GM18517 (cell line): Measurements from ENCODE around the gene MORN3.
"Not testable (repeated sequence)": the region's sequence is repeated elsewhere in the genome, so short reads cannot be mapped to it uniquely, and the experiment has no call there.

Experiments used
- ATAC-seq: cut with Tn5 transposase; IDR thresholded peaks from one replicate; pipeline ENCODE4 v1.9.1; 2021; ENCODE audit warnings: mild to moderate bottlenecking, moderate library complexity; ENCODE audit not compliant: unreplicated experiment

The MORN3 gene

GRCh38 chr12:121648458-121649028 lies 20.9 kb downstream of the MORN3 start:
- no peak for ATAC-seq

DNA sequence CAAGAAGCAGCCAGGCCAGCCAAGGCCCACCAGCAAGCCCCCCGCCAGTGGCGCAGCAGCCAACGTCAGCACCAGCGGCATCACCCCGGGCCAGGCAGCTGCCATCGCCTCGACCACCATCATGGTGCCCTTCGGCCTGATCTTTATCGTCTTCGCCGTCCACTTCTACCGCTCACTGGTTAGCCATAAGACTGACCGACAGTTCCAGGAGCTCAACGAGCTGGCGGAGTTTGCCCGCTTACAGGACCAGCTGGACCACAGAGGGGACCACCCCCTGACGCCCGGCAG lies 28.2 kb downstream of the MORN3 start:
- ATAC-seq, result no peak

- ATAC-seq, result no peak
Measured at GRCh38 chr12:121638298-121639202, 30.9 kb downstream of the MORN3 start.

GRCh38 chr12:121637231-121637914 lies 32.1 kb downstream of the MORN3 start:
- ATAC-seq, result no peak

DNA sequence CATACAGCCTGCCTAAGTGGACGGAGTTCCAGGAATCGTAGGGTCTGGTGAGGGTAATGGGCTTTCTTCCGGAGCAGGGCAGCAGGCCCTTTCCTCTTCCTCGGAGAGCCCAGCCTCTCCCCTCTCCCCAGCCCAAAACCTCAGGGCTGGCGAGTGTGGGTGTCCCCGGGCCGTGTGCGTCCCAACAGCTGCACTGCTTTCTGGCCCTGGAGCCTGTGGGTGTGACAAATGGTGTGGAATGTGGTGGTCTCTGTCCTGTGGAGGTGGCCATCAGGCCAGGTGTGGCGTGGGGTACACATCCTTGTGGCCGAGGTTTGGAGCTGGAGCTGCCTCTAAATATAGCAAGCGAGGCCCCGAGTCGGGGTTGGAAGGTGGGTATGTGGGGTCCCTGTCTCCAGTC lies 34.6 kb downstream of the MORN3 start:
- ATAC-seq, result no peak

GRCh38 chr12:121633833-121634196 lies 35.6 kb downstream of the MORN3 start:
- not testable (repeated sequence) for ATAC-seq

DNA sequence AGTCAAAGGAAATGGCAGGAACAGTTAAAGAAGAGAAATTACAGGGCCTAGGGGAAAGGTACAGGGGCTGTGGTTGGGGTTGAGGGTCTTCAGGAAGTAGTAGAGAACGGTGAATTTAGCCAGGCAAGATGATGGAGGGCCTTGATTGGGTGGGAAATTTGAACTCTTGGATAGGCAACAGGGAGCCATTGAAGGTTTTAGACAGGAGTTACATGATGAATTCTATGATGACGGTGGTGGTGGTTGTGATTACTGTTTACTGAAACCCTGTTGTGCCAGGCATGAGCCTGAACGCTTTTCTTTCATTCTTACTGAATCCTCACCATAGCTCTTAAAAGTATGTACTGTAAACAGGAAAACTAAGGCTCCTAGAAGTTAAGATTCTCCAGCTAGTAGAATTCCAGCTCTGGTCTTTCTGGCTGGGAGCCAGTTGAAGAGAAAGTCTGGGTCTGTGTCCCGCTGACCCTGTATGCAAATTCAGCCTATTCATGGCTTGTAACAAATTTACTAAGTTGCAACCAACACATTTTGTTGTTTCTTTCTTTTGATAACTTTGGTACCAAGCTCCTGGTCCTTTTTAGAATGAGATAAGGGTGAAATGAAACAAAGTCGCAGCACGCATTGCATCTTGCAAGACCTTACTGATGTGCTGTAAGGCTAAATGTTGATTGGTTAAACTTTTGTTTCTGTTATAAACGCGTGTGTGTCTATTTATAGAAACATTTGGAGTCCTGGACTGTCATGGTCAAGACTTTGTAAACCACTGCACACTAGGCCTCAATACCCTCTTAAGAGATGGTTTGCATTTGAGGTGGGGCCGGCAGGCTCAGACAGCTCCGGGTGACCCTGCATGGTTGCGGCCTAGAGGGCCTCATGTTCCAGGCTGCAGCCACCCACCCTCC lies 37.1 kb downstream of the MORN3 start:
- ATAC-seq, result no peak

- no peak for ATAC-seq
Measured at GRCh38 chr12:121630791-121631355, 38.6 kb downstream of the MORN3 start.

DNA sequence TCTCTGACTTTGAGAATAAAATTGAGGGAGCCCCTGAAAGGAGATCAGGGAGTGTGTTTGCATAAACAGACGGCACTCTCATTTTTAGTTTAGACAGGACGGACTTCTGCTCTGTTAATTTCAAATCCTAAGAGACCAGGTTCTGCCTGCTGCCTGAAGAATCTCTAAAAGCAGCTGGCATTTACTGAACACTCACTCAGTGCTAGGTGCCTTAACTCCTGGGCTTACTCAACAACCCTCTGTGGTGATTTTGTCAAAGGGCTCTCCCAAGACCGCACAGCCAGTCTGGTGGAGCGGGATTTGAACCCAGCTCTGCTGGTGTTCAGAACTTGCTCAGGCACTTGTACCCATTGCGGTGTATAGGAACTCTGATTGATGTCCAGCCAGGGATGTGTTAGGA lies 40.9 kb downstream of the MORN3 start:
- ATAC-seq, result no peak

- no peak for ATAC-seq
Measured at GRCh38 chr12:121628037-121628436, 41.4 kb downstream of the MORN3 start.

- peak; percentile 35 for ATAC-seq
Measured at GRCh38 chr12:121626853-121627640, 42.4 kb downstream of the MORN3 start.

DNA sequence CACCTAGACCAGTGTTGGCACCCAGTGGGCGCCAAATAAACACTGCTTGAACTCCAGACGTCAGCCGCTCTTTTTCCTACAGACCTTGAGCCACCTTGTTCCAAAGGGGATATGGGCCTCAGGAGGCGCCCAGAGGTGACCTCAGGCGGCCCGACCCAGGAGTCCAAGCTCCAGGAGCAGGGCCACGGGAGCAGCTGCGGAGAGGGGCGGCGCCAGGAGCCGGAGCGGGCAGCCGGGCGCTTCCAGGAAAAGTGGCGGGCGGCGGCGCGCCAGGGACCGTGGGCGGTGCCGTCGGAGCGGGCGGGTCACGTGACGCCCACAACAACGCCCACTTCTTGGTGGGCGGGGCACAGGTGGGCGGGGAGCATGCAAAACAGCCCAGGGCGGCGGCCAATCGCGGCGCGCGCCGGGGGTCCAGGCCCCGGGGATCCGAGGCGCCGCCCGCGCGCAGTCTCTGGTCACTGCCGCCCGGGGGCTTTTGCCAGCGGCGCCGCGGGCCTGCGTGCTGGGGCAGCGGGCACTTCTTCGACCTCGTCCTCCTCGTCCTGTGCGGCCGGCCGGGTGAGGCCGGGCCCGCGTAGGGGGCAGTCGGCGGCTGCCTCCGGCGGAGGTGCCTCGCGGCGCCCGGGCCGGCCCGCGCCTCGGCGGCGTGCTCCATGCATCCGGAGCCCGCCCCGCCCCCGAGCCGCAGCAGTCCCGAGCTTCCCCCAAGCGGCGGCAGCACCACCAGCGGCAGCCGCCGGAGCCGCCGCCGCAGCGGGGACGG lies 43.2 kb downstream of the MORN3 start, which contains the start of gene ORAI1:
TSS of gene ORAI1 (plus strand) at position 444 of the 766 bp plus-strand sequence.
- peak; percentile 66 for ATAC-seq

GRCh38 chr12:121620333-121620891 lies 49.0 kb downstream of the MORN3 start:
- ATAC-seq, result no peak

DNA sequence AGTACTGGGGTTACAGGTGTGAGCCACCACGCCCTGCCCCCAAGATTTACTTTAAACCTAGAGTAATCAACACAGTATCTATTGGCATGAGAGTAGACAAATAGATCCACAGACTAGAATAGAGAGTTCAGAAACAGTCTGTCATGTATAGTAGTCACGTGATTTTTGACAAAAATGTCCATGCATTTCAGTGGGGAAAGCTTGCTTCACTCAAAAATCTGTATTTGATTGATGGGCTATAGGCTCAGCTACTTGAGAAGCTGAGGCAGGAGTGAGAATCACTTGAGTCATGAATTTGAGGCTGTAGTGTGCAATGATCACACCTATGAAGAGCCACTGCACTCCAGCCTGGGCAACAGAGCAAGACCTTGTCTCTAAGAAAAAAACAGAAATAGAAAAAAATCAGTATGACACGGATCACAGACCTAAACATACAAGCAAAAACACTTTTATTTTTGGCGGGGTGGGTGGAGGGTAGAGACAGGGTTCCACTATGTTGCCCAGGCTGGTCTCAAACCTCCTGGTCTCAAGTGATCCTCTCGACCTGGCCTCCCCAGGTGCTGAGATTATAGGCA lies 50.7 kb downstream of the MORN3 start:
- ATAC-seq, result no peak

DNA sequence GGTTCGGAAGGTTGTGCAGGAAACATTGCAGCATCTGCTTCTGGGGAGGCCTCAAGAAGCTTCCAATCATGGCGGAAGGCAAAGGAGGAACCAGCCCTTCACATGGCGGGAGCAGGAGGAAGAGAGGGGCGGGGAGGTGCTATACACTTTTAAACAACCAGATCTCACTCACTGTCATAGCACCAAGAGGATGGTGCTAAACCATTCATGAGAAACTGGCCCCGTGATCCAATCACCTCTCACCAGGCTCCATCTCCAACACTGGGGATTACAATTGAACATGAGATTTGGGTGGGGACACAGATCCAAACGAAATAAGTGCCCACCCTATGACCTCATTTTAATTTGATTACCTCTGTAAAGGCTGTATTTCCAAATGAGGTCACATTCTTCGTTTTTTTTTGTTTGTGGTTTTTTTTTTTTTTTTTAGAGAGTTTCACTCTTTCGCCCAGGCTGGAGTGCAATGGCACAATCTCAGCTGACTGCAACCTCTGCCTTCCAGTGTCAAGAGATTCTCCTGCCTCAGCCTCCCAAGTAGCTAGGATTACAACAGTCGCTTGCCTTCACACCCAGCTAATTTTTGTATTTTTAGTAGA lies 54.5 kb downstream of the MORN3 start:
- ATAC-seq, result no peak

DNA sequence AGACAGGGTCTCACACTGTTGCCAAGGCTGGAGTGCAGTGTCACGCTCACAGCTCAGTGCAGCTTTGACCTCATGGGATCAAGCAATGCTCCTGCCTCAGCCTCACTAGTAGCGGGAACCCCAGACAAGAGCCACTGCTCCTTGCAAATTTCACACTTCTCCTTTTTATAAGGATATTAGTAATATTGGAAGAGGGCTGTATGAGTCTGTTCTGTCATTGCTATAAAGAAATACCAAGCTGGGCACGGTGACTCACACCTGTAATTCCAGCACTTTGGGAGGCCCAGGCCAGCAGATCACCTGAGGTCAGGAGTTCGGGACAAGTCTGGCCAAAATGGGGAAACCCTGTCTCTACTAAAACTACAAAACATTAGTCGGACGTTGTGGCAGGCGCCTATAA lies 56.0 kb downstream of the MORN3 start:
- no peak for ATAC-seq

GRCh38 chr12:121611306-121611705 lies 58.1 kb downstream of the MORN3 start:
- no peak for ATAC-seq
